Neural progenitor cell (in vitro differentiated cells): ENCODE results near the gene ITGA8. TPM values are rescaled to one million over a fixed set of nuclear protein-coding genes. Genes with fewer than 3 reads are reported as not detected.

Experiments used
- DNase-seq: peaks from one replicate; pipeline ENCODE4 v3.0.0-alpha.2; 2016; ENCODE audit warnings: low spot score
- H2AFZ ChIP-seq: fragments of 200-600 bp; sonication (generic); replicated peaks from 2 replicates; pipeline ENCODE4 v1.6.1; 2016; ENCODE audit warnings: antibody characterized with exemption
- H3F3A ChIP-seq: fragments of 200-600 bp; sonication (generic); 2 replicates; pipeline ENCODE4 v1.6.1; 2016; ENCODE audit warnings: antibody characterized with exemption, low read depth
- H3K27ac ChIP-seq: fragments of 200-600 bp; sonication (generic); 2 replicates; pipeline ENCODE4 v1.5.1; 2016; ENCODE audit warnings: mild to moderate bottlenecking
- H3K27me3 ChIP-seq: fragments of 200-600 bp; sonication (generic); 2 replicates; pipeline ENCODE4 v1.6.1; 2016; ENCODE audit warnings: mild to moderate bottlenecking, moderate library complexity
- H3K36me3 ChIP-seq: fragments of 200-600 bp; sonication (generic); 2 replicates; pipeline ENCODE4 v1.5.1; 2016
- H3K4me1 ChIP-seq: fragments of 200-600 bp; sonication (generic); 2 replicates; pipeline ENCODE4 v1.6.1; 2016; ENCODE audit warnings: mixed run types
- H3K4me2 ChIP-seq: fragments of 200-600 bp; sonication (generic); 2 replicates; pipeline ENCODE4 v1.6.1; 2016
- H3K4me3 ChIP-seq: fragments of 200-600 bp; sonication (generic); 2 replicates; pipeline ENCODE4 v1.5.1; 2016
- H3K79me2 ChIP-seq: fragments of 200-600 bp; sonication (generic); 2 replicates; pipeline ENCODE4 v1.6.1; 2016; ENCODE audit warnings: low read depth
- H3K9ac ChIP-seq: fragments of 200-600 bp; sonication (generic); 2 replicates; pipeline ENCODE4 v1.6.1; 2016
- H3K9me3 ChIP-seq: fragments of 200-600 bp; sonication (generic); 2 replicates; pipeline ENCODE4 v1.5.1; 2016; ENCODE audit warnings: low read depth
- H4K20me1 ChIP-seq: fragments of 200-600 bp; sonication (generic); 2 replicates; pipeline ENCODE4 v1.6.1; 2016; ENCODE audit warnings: low read depth
- H3K27ac Mint-ChIP-seq: 3 replicates; pipeline ENCODE4 v1.8.0; 2021; ENCODE audit warnings: mixed read lengths
- H3K27me3 Mint-ChIP-seq: 2 replicates; pipeline ENCODE4 v1.8.0; 2022; ENCODE audit warnings: low read depth, mild to moderate bottlenecking, inconsistent platforms, moderate library complexity, mixed read lengths; ENCODE audit not compliant: insufficient read depth
- H3K36me3 Mint-ChIP-seq: 3 replicates; pipeline ENCODE4 v1.8.0; 2021; ENCODE audit warnings: mixed read lengths
- H3K4me1 Mint-ChIP-seq: 3 replicates; pipeline ENCODE4 v1.8.0; 2021; ENCODE audit warnings: mixed read lengths
- H3K4me3 Mint-ChIP-seq: 3 replicates; pipeline ENCODE4 v1.8.0; 2021; ENCODE audit warnings: mild to moderate bottlenecking, moderate library complexity, mixed read lengths
- H3K9me3 Mint-ChIP-seq: 3 replicates; pipeline ENCODE4 v1.8.0; 2020; ENCODE audit warnings: mixed read lengths
- CTCF ChIP-seq: fragments of 200-600 bp; sonication (generic); IDR thresholded peaks from 2 replicates; pipeline ENCODE4 v1.5.1; 2017; ENCODE audit warnings: antibody characterized with exemption, mild to moderate bottlenecking
- EZH2 ChIP-seq: fragments of 200-600 bp; sonication (generic); IDR thresholded peaks from 2 replicates; pipeline ENCODE4 v1.6.1; 2017; ENCODE audit warnings: antibody characterized with exemption, mild to moderate bottlenecking, moderate library complexity
- EZH2phosphoT487 ChIP-seq: fragments of 200-600 bp; sonication (generic); IDR thresholded peaks from 2 replicates; pipeline ENCODE4 v1.6.1; 2017; ENCODE audit warnings: antibody characterized with exemption
- total RNA-seq: library from RNA; depleted of rRNA; stranded (reverse); fragments of >200 nt; gene quantifications from 2 replicates; pipeline ENCODE4 v1.2.3, GENCODE V29; 2015; ENCODE audit warnings: low replicate concordance

Gene ITGA8
- total RNA-seq, 1 donor from 2014 or later, result 0.15 TPM

- Mint-ChIP-seq H3K4me3 (no peak overlapping the region), H3K9me3 (no peaks in the 10 kb centered on the region), H3K27me3 (no peaks in the 10 kb centered on the region), H3K27ac (no peak overlapping the region), H3K4me1 (no peaks in the 10 kb centered on the region), H3K36me3 (no peaks in the 10 kb centered on the region)
- H3K9ac ChIP-seq, result no peak overlapping the region
- no peaks in the 10 kb centered on the region for H3K4me1 ChIP-seq
- no peak for TF ChIP-seq CTCF
- TF ChIP-seq EZH2phosphoT487, result no peak
- TF ChIP-seq EZH2, result no peak
- H3K27me3 ChIP-seq, result peaks cover 30% of the 10 kb centered on the region
- no peaks in the 10 kb centered on the region for H3K79me2 ChIP-seq
- DNase-seq, result no peak
- H2AFZ ChIP-seq, result no peak overlapping the region
- no peaks in the 10 kb centered on the region for H3K9me3 ChIP-seq
- H4K20me1 ChIP-seq, result no peaks in the 10 kb centered on the region
- H3K4me2 ChIP-seq, result no peak overlapping the region
- no peaks in the 10 kb centered on the region for H3F3A ChIP-seq
- H3K36me3 ChIP-seq, result no peaks in the 10 kb centered on the region
- H3K4me3 ChIP-seq, result no peak overlapping the region
- no peak overlapping the region for H3K27ac ChIP-seq
Measured at GRCh38 chr10:15605740-15606369, 113.9 kb downstream of the ITGA8 start.

- Mint-ChIP-seq H3K27ac (no peak overlapping the region), H3K4me3 (no peak overlapping the region), H3K36me3 (no peaks in the 10 kb centered on the region), H3K27me3 (no peaks in the 10 kb centered on the region), H3K9me3 (no peaks in the 10 kb centered on the region), H3K4me1 (no peaks in the 10 kb centered on the region)
- H3K4me1 ChIP-seq, result no peaks in the 10 kb centered on the region
- H3K9ac ChIP-seq, result no peak overlapping the region
- no peaks in the 10 kb centered on the region for H3K79me2 ChIP-seq
- no peaks in the 10 kb centered on the region for H3F3A ChIP-seq
- peaks cover 30% of the 10 kb centered on the region for H3K27me3 ChIP-seq
- H3K4me3 ChIP-seq, result no peak overlapping the region
- TF ChIP-seq CTCF, result no peak
- no peak for TF ChIP-seq EZH2phosphoT487
- TF ChIP-seq EZH2, result no peak
- no peak overlapping the region for H3K27ac ChIP-seq
- H3K9me3 ChIP-seq, result no peaks in the 10 kb centered on the region
- H3K36me3 ChIP-seq, result no peaks in the 10 kb centered on the region
- no peak for DNase-seq
- H4K20me1 ChIP-seq, result no peaks in the 10 kb centered on the region
- H2AFZ ChIP-seq, result peak overlapping the region; percentile 32
- H3K4me2 ChIP-seq, result no peak overlapping the region
Measured at GRCh38 chr10:15603446-15604011, 116.2 kb downstream of the ITGA8 start.

- H3K9ac ChIP-seq, result no peak overlapping the region
- no peak overlapping the region for H3K4me3 ChIP-seq
- Mint-ChIP-seq H3K4me3 (no peak overlapping the region), H3K9me3 (no peaks in the 10 kb centered on the region), H3K27ac (no peak overlapping the region), H3K4me1 (peaks cover 4% of the 10 kb centered on the region), H3K27me3 (no peaks in the 10 kb centered on the region), H3K36me3 (no peaks in the 10 kb centered on the region)
- peaks cover 30% of the 10 kb centered on the region for H3K27me3 ChIP-seq
- H3K36me3 ChIP-seq, result no peaks in the 10 kb centered on the region
- no peaks in the 10 kb centered on the region for H3K9me3 ChIP-seq
- no peak for TF ChIP-seq EZH2phosphoT487
- TF ChIP-seq CTCF, result no peak
- TF ChIP-seq EZH2, result no peak
- H3K27ac ChIP-seq, result no peak overlapping the region
- H3K4me2 ChIP-seq, result no peak overlapping the region
- H3K4me1 ChIP-seq, result peaks cover 3% of the 10 kb centered on the region
- no peaks in the 10 kb centered on the region for H3F3A ChIP-seq
- DNase-seq, result no peak
- no peak overlapping the region for H2AFZ ChIP-seq
- H4K20me1 ChIP-seq, result no peaks in the 10 kb centered on the region
- H3K79me2 ChIP-seq, result no peaks in the 10 kb centered on the region
Measured at GRCh38 chr10:15601819-15602218, 117.9 kb downstream of the ITGA8 start.
